Activated naive CD4-positive, alpha-beta T cell treated with anti-CD3 and anti-CD28 coated beads for 36 hours (primary cell): ENCODE data around the gene CARNS1. TPM values are rescaled to one million over a fixed set of nuclear protein-coding genes. Genes with fewer than 3 reads are reported as not detected.

Experiments
- CTCF ChIA-PET: fragments of 350-600 bp; sonication (Branson Sonifier 250); formaldehyde crosslinking; loops from one replicate; lab custom pipeline; 2021; ENCODE audit warnings: antibody characterized with exemption; lab: Charles Lee
- DNase-seq: peaks from one replicate; pipeline ENCODE4 v3.0.0-alpha.2; 2020
- H3K27ac Mint-ChIP-seq: one replicate; pipeline ENCODE4 v1.8.0; 2021; ENCODE audit warnings: mild to moderate bottlenecking, mixed read lengths
- H3K27me3 Mint-ChIP-seq: one replicate; pipeline ENCODE4 v1.8.0; 2021; ENCODE audit warnings: low read depth, mixed read lengths
- H3K36me3 Mint-ChIP-seq: one replicate; pipeline ENCODE4 v1.8.0; 2021; ENCODE audit warnings: low read depth, mixed read lengths
- H3K4me1 Mint-ChIP-seq: one replicate; pipeline ENCODE4 v1.8.0; 2021; ENCODE audit warnings: low read depth, mixed read lengths
- H3K4me3 Mint-ChIP-seq: one replicate; pipeline ENCODE4 v1.8.0; 2021; ENCODE audit warnings: mild to moderate bottlenecking, moderate library complexity, mixed read lengths
- H3K9me3 Mint-ChIP-seq: one replicate; pipeline ENCODE4 v1.8.0; 2021; ENCODE audit warnings: mixed read lengths
- intact Hi-C: fragments of 100-400 bp; cut with micrococcal nuclease; formaldehyde crosslinking; loops from one replicate; pipeline ENCODE4 v1.15.1; 2023
- total RNA-seq, 2 experiments: library from RNA; stranded (reverse); gene quantifications; one replicate each; pipeline ENCODE4 v1.2.3, GENCODE V29; 2021

CARNS1 gene, protein sequence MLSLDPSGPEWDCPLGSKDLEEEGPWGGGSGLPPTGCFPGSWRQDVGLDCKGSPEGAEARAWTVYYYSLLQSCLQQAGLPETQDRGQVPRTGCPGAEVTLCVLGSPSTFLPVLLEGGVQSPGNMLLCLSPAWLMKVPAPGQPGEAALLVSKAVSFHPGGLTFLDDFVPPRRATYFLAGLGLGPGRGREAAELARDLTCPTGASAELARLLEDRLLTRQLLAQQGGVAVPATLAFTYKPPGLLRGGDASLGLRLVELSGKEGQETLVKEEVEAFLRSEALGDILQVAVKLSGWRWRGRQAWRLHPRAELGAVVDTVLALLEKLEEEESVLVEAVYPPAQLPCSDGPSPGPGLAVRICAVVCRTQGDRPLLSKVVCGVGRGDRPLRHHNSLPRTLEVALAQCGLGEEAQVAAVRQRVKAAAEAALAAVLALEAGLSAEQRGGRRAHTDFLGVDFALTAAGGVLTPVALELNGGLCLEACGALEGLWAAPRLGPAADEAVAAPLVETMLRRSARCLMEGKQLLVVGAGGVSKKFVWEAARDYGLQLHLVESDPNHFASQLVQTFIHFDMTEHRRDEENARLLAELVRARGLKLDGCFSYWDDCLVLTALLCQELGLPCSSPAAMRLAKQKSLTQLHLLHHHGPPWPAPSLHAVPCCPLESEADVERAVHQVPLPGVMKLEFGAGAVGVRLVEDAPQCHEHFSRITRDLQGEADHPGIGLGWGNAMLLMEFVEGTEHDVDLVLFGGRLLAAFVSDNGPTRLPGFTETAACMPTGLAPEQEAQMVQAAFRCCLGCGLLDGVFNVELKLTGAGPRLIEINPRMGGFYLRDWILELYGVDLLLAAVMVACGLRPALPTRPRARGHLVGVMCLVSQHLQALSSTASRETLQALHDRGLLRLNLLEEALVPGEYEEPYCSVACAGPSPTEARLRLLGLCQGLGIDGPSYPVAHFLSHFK
- total RNA-seq, result 1 to 10 TPM in 1 of 2 experiments, under 1 TPM in 1; 0.91 to 2.0 TPM

DNA sequence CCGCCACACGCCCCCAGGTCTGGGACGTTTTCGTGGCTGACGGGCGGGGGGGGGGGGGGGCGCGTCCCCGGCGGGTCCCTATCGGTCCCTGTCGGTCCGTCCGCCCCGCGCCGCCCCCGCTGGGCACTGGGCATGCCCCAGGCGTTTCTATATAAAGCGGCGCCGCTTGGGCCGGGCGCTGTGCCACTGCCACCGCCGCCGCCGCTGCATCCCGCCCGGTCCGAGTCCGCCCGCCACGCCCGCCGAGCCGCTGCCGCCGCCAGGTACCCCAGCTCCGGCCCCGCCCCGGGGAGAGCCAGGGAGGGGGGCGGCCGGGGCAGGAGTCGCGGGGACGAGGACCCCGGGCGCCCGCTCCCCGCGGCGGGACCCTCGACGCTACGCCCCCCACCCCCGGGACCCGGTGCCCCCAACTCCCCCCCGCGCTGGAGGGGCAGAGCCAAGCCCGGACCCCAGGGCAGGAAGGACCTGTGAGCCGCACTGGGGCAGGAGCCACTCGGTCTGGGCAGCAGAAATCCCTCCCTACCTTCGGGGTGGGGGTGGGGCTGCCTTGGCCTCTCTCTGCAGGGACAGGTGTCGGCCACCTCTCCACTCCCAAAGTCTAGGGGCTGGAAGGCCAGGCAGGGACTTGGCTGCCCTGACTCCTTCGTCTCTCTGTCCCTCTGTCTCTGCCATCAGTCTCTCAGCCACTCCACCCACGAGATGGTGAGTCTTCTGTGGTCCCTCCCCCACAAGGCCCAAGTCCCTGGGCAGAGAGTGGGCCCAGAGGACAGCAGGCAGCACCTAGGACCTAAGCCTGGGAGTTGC is at the start of gene CARNS1:
Gene CARNS1 (plus strand): TSS at position 178 of the 804 bp plus-strand sequence. CDS start 522 bp downstream, at position 700.
- DNase-seq, result no peak
- Mint-ChIP-seq H3K27me3 (no peaks in the 10 kb centered on the region), H3K4me3 (peak within 1 kb of the TSS; percentile 72), H3K4me1 (peaks cover 71% of the 10 kb centered on the region), H3K36me3 (no peaks in the 10 kb centered on the region), H3K9me3 (no peaks in the 10 kb centered on the region), H3K27ac (peak within 1 kb of the TSS; percentile 61)
- CTCF ChIA-PET, result interaction anchor here (0.5 kb wide), 1 partner anchor 59 kb away, joined by 4 read pairs; no protein-coding TSS in a partner anchor
- intact Hi-C loops, result no loop called here

GRCh38 chr11:67365736-67366444 is 49.6 kb upstream of the CARNS1 start:
- Mint-ChIP-seq H3K27ac (no peak overlapping the region), H3K9me3 (no peaks in the 10 kb centered on the region), H3K4me1 (peaks cover 12% of the 10 kb centered on the region), H3K36me3 (no peaks in the 10 kb centered on the region), H3K4me3 (no peak overlapping the region), H3K27me3 (peaks cover 4% of the 10 kb centered on the region)
- CTCF ChIA-PET, result interaction anchor here (0.6 to 17.3 kb wide), 4 partner anchors 9 to 25 kb away, joined by 3 to 636 read pairs (median 10); partner anchors contain the start of gene CLCF1
- intact Hi-C loops, result no loop called here
- DNase-seq, result no peak

DNA sequence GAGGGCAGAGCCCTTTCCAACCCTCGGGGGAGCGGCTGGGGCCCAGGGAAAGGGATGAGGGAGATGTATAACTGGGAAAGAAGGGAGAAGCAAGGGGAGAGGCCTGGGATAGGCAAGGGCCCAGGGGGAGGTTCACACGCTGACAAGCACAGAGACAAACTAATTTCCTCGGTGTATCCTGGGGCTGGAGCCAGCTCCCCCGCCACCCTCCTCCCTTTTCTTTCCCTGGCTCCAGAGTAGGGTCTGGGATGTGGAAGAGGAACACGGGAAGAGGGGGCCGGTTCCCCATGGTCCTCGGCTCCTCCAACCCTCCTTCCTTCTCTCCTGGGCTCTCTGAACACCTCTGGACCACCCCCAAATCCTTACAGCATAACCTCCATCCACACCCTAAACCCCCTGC is 48.9 kb upstream of the CARNS1 start:
- Mint-ChIP-seq H3K4me3 (no peak overlapping the region), H3K27ac (no peak overlapping the region), H3K9me3 (no peaks in the 10 kb centered on the region), H3K27me3 (peaks cover 9% of the 10 kb centered on the region), H3K4me1 (peaks cover 17% of the 10 kb centered on the region), H3K36me3 (no peaks in the 10 kb centered on the region)
- CTCF ChIA-PET, result interaction anchor here (3.2 kb wide), 1 partner anchor 15 kb away, joined by 13 read pairs; no protein-coding TSS in a partner anchor
- no peak for DNase-seq
- intact Hi-C loops, result no loop called here

- CTCF ChIA-PET, result interaction anchor here (1.6 to 3.2 kb wide), 2 partner anchors 15 to 16 kb away, joined by 4 to 13 read pairs; no protein-coding TSS in a partner anchor
- intact Hi-C loops, result no loop called here
- Mint-ChIP-seq H3K36me3 (no peaks in the 10 kb centered on the region), H3K9me3 (no peaks in the 10 kb centered on the region), H3K4me3 (no peak overlapping the region), H3K4me1 (peaks cover 21% of the 10 kb centered on the region), H3K27me3 (peaks cover 13% of the 10 kb centered on the region), H3K27ac (no peak overlapping the region)
- no peak for DNase-seq
These were observed 48.3 kb upstream of the CARNS1 start for GRCh38 chr11:67366961-67367760.

DNA sequence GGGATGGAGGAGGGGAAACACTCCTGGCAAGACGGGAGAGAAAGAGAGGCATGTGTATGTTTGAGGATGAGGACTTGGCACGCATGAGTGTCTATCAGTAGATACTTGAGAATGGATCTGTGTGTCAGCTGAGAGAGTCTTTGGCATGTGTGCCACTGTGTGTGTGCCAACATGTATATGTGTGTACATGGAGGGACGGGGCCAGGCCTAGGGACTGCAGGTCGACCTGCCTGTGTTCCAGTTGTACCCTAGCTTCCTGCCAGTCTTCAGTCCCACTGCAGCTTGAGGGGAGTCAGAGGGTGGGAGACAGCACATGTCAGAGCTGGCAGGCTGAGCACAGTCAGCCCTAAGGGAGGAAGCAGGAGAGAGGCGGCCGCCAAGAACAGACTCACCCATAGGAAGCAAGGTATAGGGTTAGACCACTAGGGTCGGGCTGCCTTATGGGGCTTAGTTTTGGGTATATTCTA is 47.7 kb upstream of the CARNS1 start:
- Mint-ChIP-seq H3K4me1 (peaks cover 21% of the 10 kb centered on the region), H3K4me3 (no peak overlapping the region)

GRCh38 chr11:67368621-67369020 is 46.9 kb upstream of the CARNS1 start:
- Mint-ChIP-seq H3K4me1 (peaks cover 21% of the 10 kb centered on the region), H3K36me3 (no peaks in the 10 kb centered on the region), H3K27ac (no peak overlapping the region), H3K9me3 (no peaks in the 10 kb centered on the region), H3K4me3 (no peak overlapping the region), H3K27me3 (peaks cover 13% of the 10 kb centered on the region)
- DNase-seq, result no peak
- intact Hi-C loops, result no loop called here
- CTCF ChIA-PET, result interaction anchor here (1.6 to 19.4 kb wide), 3 partner anchors 12 to 23 kb away, joined by 4 to 636 read pairs (median 38); partner anchors contain the start of gene POLD4

More for the DNA sequence above, 47.7 kb upstream of the CARNS1 start:
- no peak for DNase-seq
- no peaks in the 10 kb centered on the region for H3K9me3 Mint-ChIP-seq
- CTCF ChIA-PET, result interaction anchor here (1.6 kb wide), 1 partner anchor 15 kb away, joined by 4 read pairs; no protein-coding TSS in a partner anchor
- peaks cover 13% of the 10 kb centered on the region for H3K27me3 Mint-ChIP-seq
- no peaks in the 10 kb centered on the region for H3K36me3 Mint-ChIP-seq
- intact Hi-C loops, result no loop called here
- H3K27ac Mint-ChIP-seq, result no peak overlapping the region

GRCh38 chr11:67369275-67369674 is 46.2 kb upstream of the CARNS1 start:
- no peak for DNase-seq
- Mint-ChIP-seq H3K9me3 (no peaks in the 10 kb centered on the region), H3K27me3 (peaks cover 18% of the 10 kb centered on the region), H3K4me3 (no peak overlapping the region), H3K27ac (no peak overlapping the region), H3K36me3 (no peaks in the 10 kb centered on the region), H3K4me1 (peaks cover 20% of the 10 kb centered on the region)
- CTCF ChIA-PET, result interaction anchor here (0.6 to 19.4 kb wide), 5 partner anchors 9 to 389 kb away, joined by 3 to 636 read pairs (median 4); partner anchors contain the start of gene POLD4
- intact Hi-C loops, result no loop called here

GRCh38 chr11:67369801-67370284 is 45.6 kb upstream of the CARNS1 start:
- peaks cover 20% of the 10 kb centered on the region for H3K4me1 Mint-ChIP-seq
- H3K4me3 Mint-ChIP-seq, result no peak overlapping the region
- no peak overlapping the region for H3K27ac Mint-ChIP-seq
- CTCF ChIA-PET, result interaction anchor here (0.6 to 19.4 kb wide), 5 partner anchors 8 to 390 kb away, joined by 3 to 636 read pairs (median 4); partner anchors contain the start of gene POLD4
- H3K27me3 Mint-ChIP-seq, result peaks cover 24% of the 10 kb centered on the region
- intact Hi-C loops, result no loop called here
- H3K9me3 Mint-ChIP-seq, result no peaks in the 10 kb centered on the region
- H3K36me3 Mint-ChIP-seq, result no peaks in the 10 kb centered on the region
- DNase-seq, result no peak

DNA sequence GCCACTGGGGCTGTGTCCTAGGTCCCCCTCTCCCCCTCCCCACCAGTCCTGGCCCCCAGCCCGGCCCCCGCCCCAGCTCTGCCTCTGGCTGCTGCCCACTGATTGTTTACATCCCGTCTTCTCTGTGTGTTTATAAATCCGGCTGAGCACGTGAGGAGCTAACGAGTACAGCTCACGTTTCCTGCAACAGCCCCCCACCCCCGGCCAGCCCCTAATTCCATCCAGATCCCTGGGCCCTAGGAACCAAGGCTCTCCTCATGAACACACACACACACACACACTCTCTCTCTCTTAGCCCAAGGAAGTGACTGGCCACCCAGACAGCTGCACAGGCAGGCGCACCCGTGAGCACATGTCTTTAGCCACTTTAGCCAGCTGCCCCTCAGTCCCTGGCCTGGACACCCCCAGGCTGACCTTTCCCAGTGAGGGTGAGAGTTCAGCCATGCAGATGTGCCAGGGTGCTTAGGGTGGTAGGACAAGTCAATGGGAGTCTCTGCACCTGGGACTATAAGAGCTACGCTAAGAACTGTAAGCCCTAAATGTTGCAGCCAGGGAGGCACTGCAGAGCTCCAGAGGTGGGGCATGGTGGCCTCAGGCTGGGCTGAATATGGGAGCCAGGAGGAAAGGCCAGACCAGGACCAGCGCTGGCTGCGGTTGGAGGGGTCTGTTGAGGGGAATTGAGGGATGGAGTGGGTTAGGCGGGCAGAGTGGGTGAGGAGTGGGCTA is 45.0 kb upstream of the CARNS1 start:
- peaks cover 25% of the 10 kb centered on the region for H3K27me3 Mint-ChIP-seq
- CTCF ChIA-PET, result interaction anchor here (1.5 to 19.4 kb wide), 4 partner anchors 11 to 25 kb away, joined by 4 to 636 read pairs (median 22); partner anchors contain the start of gene POLD4
- no peaks in the 10 kb centered on the region for H3K36me3 Mint-ChIP-seq
- H3K4me1 Mint-ChIP-seq, result peaks cover 21% of the 10 kb centered on the region
- no peak overlapping the region for H3K27ac Mint-ChIP-seq
- intact Hi-C loops, result no loop called here
- no peak for DNase-seq
- H3K9me3 Mint-ChIP-seq, result no peaks in the 10 kb centered on the region
- H3K4me3 Mint-ChIP-seq, result no peak overlapping the region
